Endothelial cell of umbilical vein (primary cell): ENCODE data around the gene LRRC32.

Experiments
- CTCF ChIP-seq, 2 donors: IDR thresholded peaks; 1 replicate in 1 of 2; 2 replicates in 1 of 2; pipeline ENCODE4 v1.5.1; 2011; ENCODE audit warnings: low read length in 2 of 2, mild to moderate bottlenecking in 2 of 2, moderate library complexity in 2 of 2, control low read depth in 1 of 2, inconsistent platforms in 1 of 2, low read depth in 1 of 2; ENCODE audit not compliant: insufficient read depth in 1 of 2; ENCODE audit errors: extremely low read depth in 1 of 2
- FOS ChIP-seq: IDR thresholded peaks from 2 replicates; pipeline ENCODE4 v1.6.1; 2011; ENCODE audit warnings: mild to moderate bottlenecking, low read length, moderate library complexity, borderline replicate concordance; ENCODE audit not compliant: insufficient read depth
- JUN ChIP-seq: IDR thresholded peaks from 2 replicates; pipeline ENCODE4 v1.6.1; 2011; ENCODE audit warnings: borderline replicate concordance, low read depth; ENCODE audit not compliant: insufficient read length, insufficient read depth
- MAX ChIP-seq: IDR thresholded peaks from 2 replicates; pipeline ENCODE4 v1.6.1; 2011; ENCODE audit not compliant: insufficient read depth, insufficient read length
- MYC ChIP-seq: IDR thresholded peaks from one replicate; pipeline ENCODE4 v1.6.1; 2011; ENCODE audit warnings: mild to moderate bottlenecking, low read depth, low read length
- POLR2A ChIP-seq: IDR thresholded peaks from 2 replicates; pipeline ENCODE4 v1.6.1; 2012; ENCODE audit warnings: low read depth, mild to moderate bottlenecking, control low read depth, low read length
- POLR2AphosphoS5 ChIP-seq: IDR thresholded peaks from 2 replicates; pipeline ENCODE4 v1.6.1; 2012; ENCODE audit warnings: low read depth, mild to moderate bottlenecking, control low read depth, low read length, moderate library complexity; ENCODE audit not compliant: insufficient read depth

- TF ChIP-seq CTCF (IDR thresholded peaks at IDR 0.05; ENCODE audit: extremely low read depth in 1 of 2, insufficient read depth in 1 of 2, low read depth in 1 of 2, low read length in 2 of 2) (no peak), POLR2AphosphoS5 (no peak), MAX (no peak), JUN (no peak), MYC (no peak), FOS (no peak), POLR2A (no peak)
Measured at GRCh38 chr11:76717369-76717768, 46.8 kb upstream of the LRRC32 start.
